SHP77 treated with DMSO at 0.1 percent for 48 hours (cell line): ENCODE data around the gene WNT2B.

Experiments
- DNase-seq: peaks from one replicate; lab custom pipeline; 2025; lab: John Stamatoyannopoulos, UW

The WNT2B gene

DNA sequence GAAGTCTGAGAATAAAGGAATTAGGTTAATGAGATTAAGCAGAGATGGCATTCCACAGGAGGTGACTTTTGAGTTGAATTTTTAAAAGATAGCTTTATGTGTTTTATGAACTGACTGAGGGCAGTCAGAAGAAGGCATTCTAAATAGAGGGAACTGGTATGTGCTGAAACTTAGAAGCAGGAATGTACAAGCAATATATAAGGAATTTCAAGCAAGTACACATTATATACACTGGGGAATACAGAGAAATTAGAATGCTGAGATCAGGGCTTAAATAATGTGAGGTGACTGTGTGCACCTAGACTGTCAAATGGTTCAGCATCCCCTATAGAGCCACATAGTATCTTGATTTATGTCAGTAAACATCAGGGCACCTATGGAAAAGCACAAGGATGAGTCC is 19.3 kb downstream of the WNT2B start:
- no peak for DNase-seq

DNA sequence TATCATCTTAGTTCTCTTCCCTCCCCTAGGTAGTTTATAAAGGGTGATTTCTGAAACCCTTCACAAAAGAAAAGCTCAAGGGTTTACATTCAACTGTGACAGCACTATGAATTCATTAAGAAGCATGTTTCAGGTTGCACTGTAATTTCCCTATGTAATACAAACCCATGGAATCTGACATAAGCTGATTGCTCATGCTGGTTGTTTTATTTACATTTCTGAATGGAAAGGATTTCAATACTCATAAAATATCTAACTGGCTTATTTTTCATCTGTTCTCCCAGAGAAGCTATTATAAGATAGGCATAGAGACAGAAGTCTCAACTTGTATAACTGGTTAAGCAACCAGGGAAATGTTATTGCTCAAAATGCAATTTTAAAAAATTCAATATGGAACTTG is 20.5 kb downstream of the WNT2B start:
- DNase-seq = no peak

- no peak for DNase-seq
Measured at GRCh38 chr1:112530832-112531231, 22.1 kb downstream of the WNT2B start.

GRCh38 chr1:112532064-112532463 is 23.3 kb downstream of the WNT2B start:
- DNase-seq = no peak

GRCh38 chr1:112533029-112533428 is 24.3 kb downstream of the WNT2B start:
- no peak for DNase-seq

DNA sequence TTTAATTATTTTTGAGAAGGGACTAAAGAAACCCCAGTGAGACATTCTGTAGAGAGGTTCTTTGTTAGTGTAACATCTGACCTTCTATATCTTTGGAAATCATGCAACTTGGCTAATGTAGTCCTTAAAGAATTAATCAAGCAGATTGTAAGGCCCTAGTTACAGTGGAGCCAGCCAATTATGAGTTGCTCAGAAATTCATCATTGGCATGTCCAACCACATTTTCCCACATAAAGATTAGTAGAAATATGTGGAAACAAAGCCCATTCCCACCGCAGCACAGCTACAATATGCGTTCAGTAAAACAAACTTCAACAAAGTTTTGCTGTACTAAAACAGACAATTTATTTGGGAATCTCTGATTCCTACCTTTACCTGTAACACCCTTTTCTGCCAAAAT is 27.8 kb downstream of the WNT2B start:
- no peak for DNase-seq

DNA sequence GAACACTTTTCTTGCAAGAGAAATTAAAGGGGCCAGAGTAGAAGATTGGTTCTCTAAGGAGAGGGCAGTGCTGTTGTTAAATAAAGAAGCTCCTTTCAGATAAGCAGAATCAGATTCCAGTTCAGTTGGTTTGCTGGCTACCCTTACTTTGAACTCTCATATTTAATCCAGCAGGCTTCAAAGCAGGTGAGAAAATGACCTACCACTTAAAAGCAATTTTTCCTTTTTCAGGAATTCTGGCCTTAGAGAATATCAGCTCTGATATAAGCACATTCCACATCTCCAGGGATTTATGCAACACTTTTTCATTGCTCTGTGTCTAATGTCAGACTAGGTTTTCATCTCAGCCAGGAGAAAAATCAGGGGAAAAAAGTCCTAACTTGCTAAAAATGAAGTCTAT is 28.7 kb downstream of the WNT2B start:
- no peak for DNase-seq

- DNase-seq = no peak
Measured at GRCh38 chr1:112538883-112539282, 30.1 kb downstream of the WNT2B start.

- DNase-seq = no peak
Measured at GRCh38 chr1:112540226-112540794, 31.5 kb downstream of the WNT2B start.

- DNase-seq = no peak
Measured at GRCh38 chr1:112541299-112541698, 32.5 kb downstream of the WNT2B start.

- DNase-seq = no peak
Measured at GRCh38 chr1:112542206-112542973, 33.6 kb downstream of the WNT2B start.

GRCh38 chr1:112544011-112544688 is 35.4 kb downstream of the WNT2B start:
- no peak for DNase-seq

DNA sequence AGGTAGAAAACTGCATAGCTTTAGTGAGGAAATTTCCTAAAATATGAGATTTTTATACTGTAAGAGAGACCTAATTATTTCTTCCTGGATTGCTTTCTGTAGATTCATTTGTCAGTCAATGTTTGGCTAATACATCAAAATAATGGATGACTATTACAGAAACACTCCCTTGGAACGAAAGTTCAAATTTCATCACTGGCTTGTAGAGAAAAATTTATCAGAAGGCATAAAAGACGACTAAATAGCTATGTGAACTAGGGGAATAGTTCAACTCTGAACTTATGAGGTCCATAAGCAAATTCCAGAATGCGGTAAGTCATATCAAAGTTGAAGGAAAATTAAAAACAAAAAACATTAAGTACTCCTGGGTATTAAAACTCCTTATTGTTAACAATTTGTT is 36.0 kb downstream of the WNT2B start:
- DNase-seq = no peak

- no peak for DNase-seq
Measured at GRCh38 chr1:112546076-112546475, 37.3 kb downstream of the WNT2B start.

DNA sequence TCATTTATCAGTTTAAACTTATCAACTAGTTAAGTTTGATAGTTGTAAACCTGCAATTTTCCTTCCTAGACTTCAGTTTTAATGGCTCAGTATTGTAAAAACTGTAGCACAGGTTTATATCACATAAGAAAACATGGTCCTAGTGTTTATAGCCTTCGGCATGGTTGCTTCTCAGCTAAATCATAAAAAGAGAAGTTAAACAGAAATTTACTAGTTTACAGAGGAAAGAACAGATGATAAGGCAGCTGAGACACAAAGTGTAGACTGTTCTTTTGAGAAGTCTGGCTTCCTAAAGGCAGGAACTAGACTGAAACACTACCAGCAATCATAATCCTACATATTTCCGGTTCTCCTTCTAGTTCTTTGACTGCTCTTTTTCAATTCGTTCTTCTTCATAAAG is 39.8 kb downstream of the WNT2B start:
- no peak for DNase-seq

DNA sequence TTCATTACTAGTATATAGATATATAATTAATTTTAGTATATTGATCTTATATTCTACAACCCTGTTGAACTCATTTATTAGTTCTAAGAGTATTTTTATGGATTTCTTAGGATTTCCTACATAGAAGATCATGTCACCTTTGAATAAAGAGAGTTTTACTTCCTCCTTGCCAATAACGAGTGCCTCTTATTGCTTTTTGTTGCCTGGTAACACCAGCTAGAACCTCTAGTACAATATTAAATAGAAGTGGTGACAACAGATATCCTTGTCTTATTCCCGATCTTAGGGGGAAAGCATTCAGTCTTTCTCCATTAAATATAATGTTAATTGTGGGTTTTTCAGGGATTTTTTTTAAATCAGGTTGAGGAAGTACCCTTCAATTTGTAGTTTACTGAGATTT is 40.8 kb downstream of the WNT2B start:
- no peak for DNase-seq

GRCh38 chr1:112554411-112554810 is 45.6 kb downstream of the WNT2B start:
- DNase-seq = no peak

DNA sequence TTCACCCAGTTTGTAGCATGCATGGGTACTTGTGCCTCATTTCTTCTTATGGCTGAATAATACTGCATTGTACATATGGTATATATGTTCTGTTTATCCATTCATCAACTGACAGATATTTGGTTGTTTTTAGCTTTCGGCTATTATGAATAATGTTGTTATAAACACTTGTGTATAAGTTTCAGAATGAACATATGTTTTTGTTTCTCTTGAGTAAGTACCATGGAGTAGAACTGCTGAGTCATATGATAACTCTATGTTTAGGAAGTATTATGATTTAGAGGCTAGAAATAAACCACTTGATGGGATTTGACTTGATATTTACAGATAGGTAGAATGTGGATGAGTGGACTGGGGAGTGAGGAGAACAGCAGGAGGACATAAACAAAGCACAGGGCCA is 48.6 kb downstream of the WNT2B start:
- no peak for DNase-seq

DNA sequence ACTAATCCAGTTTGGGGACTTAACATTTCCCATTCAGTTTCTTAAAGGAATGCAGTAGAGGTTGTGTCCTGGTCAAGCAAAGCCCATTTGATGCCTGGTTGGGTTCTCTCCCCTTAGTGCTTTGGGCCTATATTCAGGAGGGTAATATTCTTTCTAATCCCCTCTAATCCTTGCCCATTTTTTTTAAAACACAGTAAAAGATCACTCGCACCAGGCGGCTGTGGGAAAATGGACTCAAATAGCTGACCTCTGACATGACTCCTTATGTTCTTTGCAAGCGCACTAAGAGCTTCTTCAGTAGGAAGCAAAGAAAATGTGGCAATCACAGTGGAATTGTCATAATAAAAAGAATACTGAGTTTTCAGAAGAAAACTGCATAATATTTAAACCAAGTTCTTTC is 49.9 kb downstream of the WNT2B start:
- DNase-seq = no peak

DNA sequence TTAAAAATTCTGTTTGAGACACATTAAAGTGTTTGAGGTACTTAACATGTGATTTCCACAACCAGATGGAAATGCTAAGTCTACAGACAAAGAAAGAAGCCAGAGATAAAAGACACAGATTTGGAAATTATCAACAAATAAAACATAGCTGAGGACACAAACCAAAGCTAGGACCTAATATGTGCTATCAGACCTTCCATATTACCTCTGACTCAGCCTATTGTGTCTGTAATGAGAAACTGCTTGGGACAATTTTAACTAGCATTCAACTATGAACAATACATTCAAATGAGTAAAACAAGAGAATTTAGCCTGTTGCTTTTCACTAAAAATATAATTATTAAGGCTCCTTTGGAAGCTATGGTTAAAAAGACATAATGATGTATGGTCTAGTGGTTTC is 54.6 kb downstream of the WNT2B start:
- no peak for DNase-seq

- no peak for DNase-seq
Measured at GRCh38 chr1:112564081-112564480, 55.3 kb downstream of the WNT2B start.

- no peak for DNase-seq
Measured at GRCh38 chr1:112565800-112566199, 57.0 kb downstream of the WNT2B start.

GRCh38 chr1:112575154-112575804 is 66.5 kb downstream of the WNT2B start:
- DNase-seq = no peak
